MV-4-11 (cell line): ENCODE results near the gene PLEKHM3.
A peak's percentile ranks its signal among the peaks of the same experiment; 100 is the strongest.
"Not testable (repeated sequence)": the region's sequence is repeated elsewhere in the genome, so short reads cannot be mapped to it uniquely, and the experiment has no call there.

ENCODE experiments used
- DNase-seq: peaks from one replicate; lab custom pipeline; 2025; lab: John Stamatoyannopoulos, UW

Gene PLEKHM3

GRCh38 chr2:208036357-208036756 is 11.0 kb upstream of the PLEKHM3 start:
- no peak for DNase-seq

GRCh38 chr2:208034503-208035140 is 9.3 kb upstream of the PLEKHM3 start:
- no peak for DNase-seq

GRCh38 chr2:208033701-208034502 is 8.6 kb upstream of the PLEKHM3 start:
- peak; percentile 14 for DNase-seq

GRCh38 chr2:208031608-208032019 is 6.3 kb upstream of the PLEKHM3 start:
- DNase-seq, result peak; percentile 92

GRCh38 chr2:208025814-208026184 is 472 bp upstream of the PLEKHM3 start:
- peak; percentile 59 for DNase-seq

GRCh38 chr2:208024091-208024490 is 1.2 kb downstream of the PLEKHM3 start:
- DNase-seq, result no peak

- no peak for DNase-seq
Observed at GRCh38 chr2:208020253-208020652, 5.1 kb downstream of the PLEKHM3 start.

- DNase-seq, result not testable (repeated sequence)
Observed at GRCh38 chr2:208018124-208018712, 7.1 kb downstream of the PLEKHM3 start.

GRCh38 chr2:208017721-208018120 is 7.6 kb downstream of the PLEKHM3 start:
- peak; percentile 78 for DNase-seq

GRCh38 chr2:208015475-208015874 is 9.9 kb downstream of the PLEKHM3 start:
- DNase-seq, result no peak

GRCh38 chr2:208013285-208014178 is 11.8 kb downstream of the PLEKHM3 start:
- DNase-seq, result no peak

- DNase-seq, result peak; percentile 81
Observed at GRCh38 chr2:208012449-208012848, 12.9 kb downstream of the PLEKHM3 start.

- DNase-seq, result peak; percentile 42
Observed at GRCh38 chr2:208010506-208010905, 14.8 kb downstream of the PLEKHM3 start.

GRCh38 chr2:208006833-208007232 is 18.5 kb downstream of the PLEKHM3 start:
- DNase-seq, result peak; percentile 23

- DNase-seq, result no peak
Observed at GRCh38 chr2:208006337-208006736, 19.0 kb downstream of the PLEKHM3 start.

GRCh38 chr2:208001924-208002323 is 23.4 kb downstream of the PLEKHM3 start:
- no peak for DNase-seq

- DNase-seq, result no peak
Observed at GRCh38 chr2:208000701-208001395, 24.5 kb downstream of the PLEKHM3 start.

GRCh38 chr2:207996848-207997247 is 28.5 kb downstream of the PLEKHM3 start:
- peak; percentile 27 for DNase-seq

GRCh38 chr2:207995887-207996286 is 29.4 kb downstream of the PLEKHM3 start:
- DNase-seq, result no peak

- peak; percentile 34 for DNase-seq
Observed at GRCh38 chr2:207993151-207993763, 32.1 kb downstream of the PLEKHM3 start.

GRCh38 chr2:207991944-207992343 is 33.4 kb downstream of the PLEKHM3 start:
- DNase-seq, result no peak
